Measurements from ENCODE around the gene GCNT1.

GCNT1 gene

DNA sequence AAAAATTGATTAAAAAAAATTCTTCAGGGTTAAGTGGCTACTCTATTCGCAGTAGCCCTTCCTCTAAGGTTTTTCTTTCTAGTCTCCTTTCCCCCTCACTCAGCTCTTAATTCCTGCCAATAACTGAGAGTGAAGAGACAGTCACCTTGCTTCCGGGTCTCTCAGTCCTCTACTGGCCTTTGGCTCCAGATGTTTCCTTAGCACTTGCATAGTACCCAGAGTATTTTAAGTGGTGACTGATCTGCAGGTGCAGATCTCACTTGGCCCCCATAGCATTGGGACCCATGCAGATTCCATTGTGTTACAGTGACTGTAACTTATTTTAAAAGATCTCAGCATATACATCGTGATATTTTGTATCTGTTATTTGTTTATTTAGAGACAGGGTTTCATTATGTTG lies 66.2 kb downstream of the GCNT1 start:
- Histone ChIP-seq H2AFZ (ENCODE audit: low read depth, low read length) (no peak overlapping the region), H3K27ac (ENCODE audit: low read length) (no peak overlapping the region), H3K4me1 (ENCODE audit: insufficient read depth, low read length) (no peaks in the 10 kb centered on the region), H4K20me1 (ENCODE audit: insufficient read depth, low read length) (no peaks in the 10 kb centered on the region), H3K9ac (ENCODE audit: low read depth, low read length) (no peak overlapping the region), H3K79me2 (ENCODE audit: insufficient read depth, low read length) (no peaks in the 10 kb centered on the region), H3K27me3 (ENCODE audit: insufficient read depth, low read length, poor library complexity) (no peaks in the 10 kb centered on the region), H3K4me2 (ENCODE audit: insufficient read depth, low read length) (no peak overlapping the region), H3K36me3 (ENCODE audit: insufficient read depth, low read length) (no peaks in the 10 kb centered on the region), H3K4me3 (ENCODE audit: low read depth in 1 of 2, low read length in 2 of 2) (no peak overlapping the region), H3K9me3 (ENCODE audit: insufficient read depth, low read length, severe bottlenecking) (no peaks in the 10 kb centered on the region)
- ATAC-seq (ENCODE audit: insufficient read depth, low read depth) = no peak
- TF ChIP-seq, protein P1, sequence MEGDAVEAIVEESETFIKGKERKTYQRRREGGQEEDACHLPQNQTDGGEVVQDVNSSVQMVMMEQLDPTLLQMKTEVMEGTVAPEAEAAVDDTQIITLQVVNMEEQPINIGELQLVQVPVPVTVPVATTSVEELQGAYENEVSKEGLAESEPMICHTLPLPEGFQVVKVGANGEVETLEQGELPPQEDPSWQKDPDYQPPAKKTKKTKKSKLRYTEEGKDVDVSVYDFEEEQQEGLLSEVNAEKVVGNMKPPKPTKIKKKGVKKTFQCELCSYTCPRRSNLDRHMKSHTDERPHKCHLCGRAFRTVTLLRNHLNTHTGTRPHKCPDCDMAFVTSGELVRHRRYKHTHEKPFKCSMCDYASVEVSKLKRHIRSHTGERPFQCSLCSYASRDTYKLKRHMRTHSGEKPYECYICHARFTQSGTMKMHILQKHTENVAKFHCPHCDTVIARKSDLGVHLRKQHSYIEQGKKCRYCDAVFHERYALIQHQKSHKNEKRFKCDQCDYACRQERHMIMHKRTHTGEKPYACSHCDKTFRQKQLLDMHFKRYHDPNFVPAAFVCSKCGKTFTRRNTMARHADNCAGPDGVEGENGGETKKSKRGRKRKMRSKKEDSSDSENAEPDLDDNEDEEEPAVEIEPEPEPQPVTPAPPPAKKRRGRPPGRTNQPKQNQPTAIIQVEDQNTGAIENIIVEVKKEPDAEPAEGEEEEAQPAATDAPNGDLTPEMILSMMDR (IDR thresholded peaks at IDR 0.05; ENCODE audit: borderline replicate concordance, extremely low read depth, low read length, poor library complexity, severe bottlenecking) = no peak
- no peak for TF ChIP-seq EZH2 (IDR thresholded peaks at IDR 0.05; ENCODE audit: borderline replicate concordance, low read depth, low read length, severe bottlenecking)
- no peak for DNase-seq

DNA sequence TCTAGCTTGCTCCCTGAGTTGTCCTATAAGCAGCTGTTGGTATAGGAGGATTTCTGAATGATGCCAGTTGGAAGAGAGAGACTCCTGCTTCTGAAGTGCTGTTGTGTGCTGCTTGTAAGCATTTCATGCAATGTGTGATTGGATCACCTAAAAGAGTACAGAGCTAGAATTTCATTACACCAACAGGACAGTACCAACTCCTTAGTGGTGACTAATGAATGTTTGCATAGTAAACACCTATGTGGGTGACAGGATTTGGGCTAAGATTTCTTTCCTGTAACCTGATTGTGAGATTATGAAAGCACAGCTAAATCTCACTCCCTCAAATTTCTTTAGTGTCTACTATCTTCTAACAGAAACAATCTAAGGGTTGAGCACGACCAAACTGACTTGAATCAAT lies 67.0 kb downstream of the GCNT1 start:
- no peak overlapping the region for H2AFZ ChIP-seq (ENCODE audit: low read depth, low read length)
- DNase-seq = no peak

DNA sequence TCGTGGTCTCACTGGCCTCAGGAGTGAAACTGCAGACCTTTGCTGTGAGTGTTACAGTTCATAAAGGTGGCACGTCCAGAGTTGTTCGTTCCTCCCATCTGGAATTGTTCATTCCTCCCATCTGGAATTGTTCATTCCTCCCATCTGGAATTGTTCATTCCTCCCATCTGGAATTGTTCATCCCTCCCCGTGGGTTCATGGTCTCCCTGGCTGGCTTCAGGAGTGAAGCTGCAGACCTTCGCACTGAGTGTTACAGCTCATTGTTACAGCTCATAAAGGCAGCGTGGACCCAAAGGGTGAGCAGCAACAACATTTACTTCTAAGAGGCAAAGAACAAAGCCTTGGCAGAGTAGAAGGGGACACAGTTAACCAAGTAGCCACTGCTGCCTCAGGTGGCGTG lies 69.1 kb downstream of the GCNT1 start:
- Histone ChIP-seq H3K4me1 (ENCODE audit: insufficient read depth, low read length) (no peaks in the 10 kb centered on the region), H4K20me1 (ENCODE audit: insufficient read depth, low read length) (no peaks in the 10 kb centered on the region), H2AFZ (ENCODE audit: low read depth, low read length) (no peak overlapping the region), H3K79me2 (ENCODE audit: insufficient read depth, low read length) (no peaks in the 10 kb centered on the region), H3K4me2 (ENCODE audit: insufficient read depth, low read length) (no peak overlapping the region), H3K27me3 (ENCODE audit: insufficient read depth, low read length, poor library complexity) (no peaks in the 10 kb centered on the region), H3K9me3 (ENCODE audit: insufficient read depth, low read length, severe bottlenecking) (no peaks in the 10 kb centered on the region), H3K9ac (ENCODE audit: low read depth, low read length) (no peak overlapping the region), H3K27ac (ENCODE audit: low read length) (no peak overlapping the region), H3K4me3 (ENCODE audit: low read depth in 1 of 2, low read length in 2 of 2) (no peak overlapping the region), H3K36me3 (ENCODE audit: insufficient read depth, low read length) (no peaks in the 10 kb centered on the region)
- DNase-seq (no peak), ATAC-seq (ENCODE audit: insufficient read depth, low read depth) (no peak)
- TF ChIP-seq EZH2 (IDR thresholded peaks at IDR 0.05; ENCODE audit: borderline replicate concordance, low read depth, low read length, severe bottlenecking) = no peak
- TF ChIP-seq, protein P1 (IDR thresholded peaks at IDR 0.05; ENCODE audit: borderline replicate concordance, extremely low read depth, low read length, poor library complexity, severe bottlenecking) = no peak

More for the DNA sequence above, 67.0 kb downstream of the GCNT1 start:
- no peak for ATAC-seq (ENCODE audit: insufficient read depth, low read depth)
- Histone ChIP-seq H3K79me2 (ENCODE audit: insufficient read depth, low read length) (no peaks in the 10 kb centered on the region), H3K36me3 (ENCODE audit: insufficient read depth, low read length) (no peaks in the 10 kb centered on the region), H3K4me3 (ENCODE audit: low read depth in 1 of 2, low read length in 2 of 2) (no peak overlapping the region), H4K20me1 (ENCODE audit: insufficient read depth, low read length) (no peaks in the 10 kb centered on the region), H3K27me3 (ENCODE audit: insufficient read depth, low read length, poor library complexity) (no peaks in the 10 kb centered on the region), H3K9me3 (ENCODE audit: insufficient read depth, low read length, severe bottlenecking) (no peaks in the 10 kb centered on the region), H3K4me1 (ENCODE audit: insufficient read depth, low read length) (no peaks in the 10 kb centered on the region), H3K9ac (ENCODE audit: low read depth, low read length) (no peak overlapping the region), H3K27ac (ENCODE audit: low read length) (no peak overlapping the region), H3K4me2 (ENCODE audit: insufficient read depth, low read length) (no peak overlapping the region)
- TF ChIP-seq EZH2 (IDR thresholded peaks at IDR 0.05; ENCODE audit: borderline replicate concordance, low read depth, low read length, severe bottlenecking) = no peak
- TF ChIP-seq, protein P1 (IDR thresholded peaks at IDR 0.05; ENCODE audit: borderline replicate concordance, extremely low read depth, low read length, poor library complexity, severe bottlenecking) = no peak

DNA sequence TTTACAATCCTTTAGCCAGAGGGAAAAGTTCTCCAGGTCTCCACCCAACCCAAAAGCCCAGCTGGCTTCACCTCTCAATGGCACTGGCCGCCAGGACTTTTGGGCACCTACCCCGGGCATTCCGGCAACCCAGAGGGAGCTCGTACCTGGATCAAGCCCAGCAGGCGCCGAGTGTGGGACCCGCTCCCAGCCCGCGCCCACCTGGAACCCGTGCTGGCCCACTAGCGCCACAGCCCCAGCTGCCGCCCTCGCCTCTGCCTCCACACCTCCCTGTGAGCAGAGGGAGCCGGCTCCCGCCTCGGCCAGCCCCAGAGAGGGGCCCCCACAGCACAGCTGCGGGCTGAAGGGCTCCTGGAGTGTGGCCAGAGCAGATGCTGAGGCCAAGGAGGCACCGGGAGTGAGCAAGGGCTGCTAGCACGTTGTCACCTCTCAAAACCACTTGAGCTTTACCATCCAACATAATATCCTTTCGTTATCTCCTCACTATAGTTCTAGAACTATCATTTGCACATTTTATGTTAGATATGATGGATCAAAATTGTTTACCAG lies 69.7 kb downstream of the GCNT1 start:
- Histone ChIP-seq H3K27ac (ENCODE audit: low read length) (no peak overlapping the region), H3K27me3 (ENCODE audit: insufficient read depth, low read length, poor library complexity) (no peaks in the 10 kb centered on the region), H3K79me2 (ENCODE audit: insufficient read depth, low read length) (no peaks in the 10 kb centered on the region), H4K20me1 (ENCODE audit: insufficient read depth, low read length) (no peaks in the 10 kb centered on the region), H3K36me3 (ENCODE audit: insufficient read depth, low read length) (no peaks in the 10 kb centered on the region), H3K9ac (ENCODE audit: low read depth, low read length) (no peak overlapping the region), H3K4me1 (ENCODE audit: insufficient read depth, low read length) (no peaks in the 10 kb centered on the region), H2AFZ (ENCODE audit: low read depth, low read length) (no peak overlapping the region), H3K4me3 (ENCODE audit: low read depth in 1 of 2, low read length in 2 of 2) (no peak overlapping the region), H3K4me2 (ENCODE audit: insufficient read depth, low read length) (no peak overlapping the region), H3K9me3 (ENCODE audit: insufficient read depth, low read length, severe bottlenecking) (no peaks in the 10 kb centered on the region)
- DNase-seq (no peak), ATAC-seq (ENCODE audit: insufficient read depth, low read depth) (no peak)
- TF ChIP-seq, protein P1 (IDR thresholded peaks at IDR 0.05; ENCODE audit: borderline replicate concordance, extremely low read depth, low read length, poor library complexity, severe bottlenecking) = no peak
- no peak for TF ChIP-seq EZH2 (IDR thresholded peaks at IDR 0.05; ENCODE audit: borderline replicate concordance, low read depth, low read length, severe bottlenecking)
